Measurements from ENCODE around the gene RFK. TPM values are rescaled to one million over a fixed set of nuclear protein-coding genes. Genes with fewer than 3 reads are reported as not detected.

RFK gene
- total and polyA plus RNA-seq, 2 donors from 2014 or later: 20.6 to 40.3 TPM

GRCh38 chr9:76373784-76374474 is 20.3 kb downstream of the RFK start:
- no peaks in the 10 kb centered on the region for H3K9me3 ChIP-seq (ENCODE audit: control insufficient read depth in 2 of 3, insufficient read depth in 1 of 3, low read length in 3 of 3)
- no peak overlapping the region for H3K9ac ChIP-seq (ENCODE audit: low read length in 3 of 3)
- no peak overlapping the region for H3K4me3 ChIP-seq (ENCODE audit: low read length in 3 of 3)
- no peak for DNase-seq
- FAIRE-seq: no peak
- no peaks in the 10 kb centered on the region for H3K36me3 ChIP-seq (ENCODE audit: control insufficient read depth in 2 of 3, insufficient read depth in 3 of 3, low read length in 3 of 3)
- no peaks in the 10 kb centered on the region for H3K27me3 ChIP-seq (ENCODE audit: control insufficient read depth, insufficient read depth, low read length)
- peaks cover 3 to 29% (median 24%) of the 10 kb centered on the region in 3 donors for H3K4me1 ChIP-seq (ENCODE audit: control insufficient read depth in 2 of 3, insufficient read depth in 2 of 3, low read depth in 1 of 3, low read length in 3 of 3)
- TF ChIP-seq, protein P1, sequence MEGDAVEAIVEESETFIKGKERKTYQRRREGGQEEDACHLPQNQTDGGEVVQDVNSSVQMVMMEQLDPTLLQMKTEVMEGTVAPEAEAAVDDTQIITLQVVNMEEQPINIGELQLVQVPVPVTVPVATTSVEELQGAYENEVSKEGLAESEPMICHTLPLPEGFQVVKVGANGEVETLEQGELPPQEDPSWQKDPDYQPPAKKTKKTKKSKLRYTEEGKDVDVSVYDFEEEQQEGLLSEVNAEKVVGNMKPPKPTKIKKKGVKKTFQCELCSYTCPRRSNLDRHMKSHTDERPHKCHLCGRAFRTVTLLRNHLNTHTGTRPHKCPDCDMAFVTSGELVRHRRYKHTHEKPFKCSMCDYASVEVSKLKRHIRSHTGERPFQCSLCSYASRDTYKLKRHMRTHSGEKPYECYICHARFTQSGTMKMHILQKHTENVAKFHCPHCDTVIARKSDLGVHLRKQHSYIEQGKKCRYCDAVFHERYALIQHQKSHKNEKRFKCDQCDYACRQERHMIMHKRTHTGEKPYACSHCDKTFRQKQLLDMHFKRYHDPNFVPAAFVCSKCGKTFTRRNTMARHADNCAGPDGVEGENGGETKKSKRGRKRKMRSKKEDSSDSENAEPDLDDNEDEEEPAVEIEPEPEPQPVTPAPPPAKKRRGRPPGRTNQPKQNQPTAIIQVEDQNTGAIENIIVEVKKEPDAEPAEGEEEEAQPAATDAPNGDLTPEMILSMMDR (IDR thresholded peaks at IDR 0.05; ENCODE audit: borderline replicate concordance, extremely low read depth, insufficient read depth): no peak
- intact Hi-C loops (cut with DNase I): no loop called here
- H3K27ac ChIP-seq (ENCODE audit: low read depth in 2 of 2, low read length in 2 of 2): peak overlapping the region; percentile 8 to 20

- no peaks in the 10 kb centered on the region for H3K9me3 ChIP-seq (ENCODE audit: control insufficient read depth in 2 of 3, insufficient read depth in 1 of 3, low read length in 3 of 3)
- no peaks in the 10 kb centered on the region for H3K36me3 ChIP-seq (ENCODE audit: control insufficient read depth in 2 of 3, insufficient read depth in 3 of 3, low read length in 3 of 3)
- intact Hi-C loops (cut with DNase I): no loop called here
- DNase-seq (peak in 1 of 5 donors; percentile 61), FAIRE-seq (no peak)
- H3K9ac ChIP-seq (ENCODE audit: low read length in 3 of 3): no peak overlapping the region
- TF ChIP-seq, protein P1 (IDR thresholded peaks at IDR 0.05; ENCODE audit: borderline replicate concordance, extremely low read depth, insufficient read depth): no peak
- H3K4me1 ChIP-seq (ENCODE audit: control insufficient read depth in 2 of 3, insufficient read depth in 2 of 3, low read depth in 1 of 3, low read length in 3 of 3): peaks cover 3 to 31% (median 24%) of the 10 kb centered on the region in 3 donors
- peak overlapping the region; percentile 8 to 20 for H3K27ac ChIP-seq (ENCODE audit: low read depth in 2 of 2, low read length in 2 of 2)
- no peaks in the 10 kb centered on the region for H3K27me3 ChIP-seq (ENCODE audit: control insufficient read depth, insufficient read depth, low read length)
- no peak overlapping the region for H3K4me3 ChIP-seq (ENCODE audit: low read length in 3 of 3)
Observed at GRCh38 chr9:76373173-76373783, 20.9 kb downstream of the RFK start.

DNA sequence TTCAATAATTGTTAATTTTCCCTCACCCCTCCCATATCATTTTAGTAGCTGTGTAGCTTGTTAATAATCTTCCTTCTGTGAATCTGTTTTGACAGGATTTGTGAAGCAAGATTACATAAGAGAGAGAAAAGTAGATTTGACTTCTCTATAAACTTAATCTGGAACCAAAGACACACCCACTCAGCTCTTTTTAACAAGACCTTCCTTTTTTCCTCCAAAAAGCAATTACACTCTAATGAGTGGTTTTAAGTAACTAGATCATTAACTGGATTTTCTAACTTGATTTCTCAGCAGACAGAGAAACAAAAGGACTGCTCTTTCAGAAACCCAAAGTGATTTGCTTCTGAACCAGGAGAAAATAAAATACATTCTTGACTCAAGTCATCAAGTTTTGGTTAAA is 21.9 kb downstream of the RFK start:
- TF ChIP-seq, protein P1 (IDR thresholded peaks at IDR 0.05; ENCODE audit: borderline replicate concordance, extremely low read depth, insufficient read depth): no peak
- FAIRE-seq: no peak
- Histone ChIP-seq H3K9ac (ENCODE audit: low read length in 3 of 3) (no peak overlapping the region), H3K9me3 (ENCODE audit: control insufficient read depth in 2 of 3, insufficient read depth in 1 of 3, low read length in 3 of 3) (no peaks in the 10 kb centered on the region), H3K27ac (ENCODE audit: low read depth in 2 of 2, low read length in 2 of 2) (peak overlapping the region in 1 of 2 donors; percentile 4), H3K4me1 (ENCODE audit: control insufficient read depth in 2 of 3, insufficient read depth in 2 of 3, low read depth in 1 of 3, low read length in 3 of 3) (peaks cover 3 to 31% (median 24%) of the 10 kb centered on the region in 3 donors), H3K4me3 (ENCODE audit: low read length in 3 of 3) (peak overlapping the region in 1 of 3 donors; percentile 16), H3K27me3 (ENCODE audit: control insufficient read depth, insufficient read depth, low read length) (no peaks in the 10 kb centered on the region), H3K36me3 (ENCODE audit: control insufficient read depth in 2 of 3, insufficient read depth in 3 of 3, low read length in 3 of 3) (no peaks in the 10 kb centered on the region)
- no peak for DNase-seq
- intact Hi-C loops (cut with DNase I): no loop called here
